ENCODE results near the gene GSTO2.

DNA sequence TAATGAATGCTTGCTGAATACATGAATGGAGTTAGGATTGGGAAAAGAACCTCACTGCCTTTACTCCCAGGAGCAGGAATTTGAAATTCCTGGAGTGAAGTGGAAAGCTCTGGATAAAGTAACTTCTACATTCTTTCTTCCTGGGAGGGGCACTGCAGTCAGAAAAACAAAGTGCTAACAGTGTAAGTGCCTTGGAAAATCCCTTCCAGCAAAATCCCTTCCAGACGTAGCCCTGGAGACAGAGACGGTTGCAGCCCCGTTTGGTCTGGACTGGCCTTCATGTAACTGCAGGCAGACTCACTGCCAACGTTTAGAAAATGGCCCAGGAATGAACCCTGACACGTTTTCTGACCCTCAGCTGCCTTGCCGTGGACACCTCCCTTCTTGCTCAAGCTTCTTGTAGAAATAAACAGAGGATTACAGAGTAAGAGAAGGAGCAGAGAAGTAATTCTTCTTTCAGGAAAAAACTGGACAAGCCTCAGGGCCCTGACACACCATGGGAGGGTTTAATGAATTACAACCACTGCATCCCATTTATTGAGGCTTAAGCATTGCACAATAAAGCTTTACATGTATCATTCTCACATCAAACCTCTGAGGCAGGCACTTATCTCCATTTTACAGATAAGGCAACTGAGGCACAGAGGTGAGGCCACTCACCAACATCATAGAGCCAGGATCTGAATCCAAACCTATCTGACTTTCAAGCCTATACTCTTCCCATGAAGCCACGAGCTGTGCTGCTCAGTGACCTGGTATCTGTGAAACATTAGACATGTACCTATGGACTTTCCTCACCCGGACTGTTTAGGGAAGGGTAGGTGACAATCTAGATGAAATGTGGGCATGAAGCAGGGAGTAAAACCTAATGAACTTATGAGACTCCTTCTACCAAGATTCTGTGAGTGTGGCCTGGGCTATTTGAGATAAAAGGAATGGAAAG lies 61.5 kb downstream of the GSTO2 start:
- TF ChIP-seq, protein P1, sequence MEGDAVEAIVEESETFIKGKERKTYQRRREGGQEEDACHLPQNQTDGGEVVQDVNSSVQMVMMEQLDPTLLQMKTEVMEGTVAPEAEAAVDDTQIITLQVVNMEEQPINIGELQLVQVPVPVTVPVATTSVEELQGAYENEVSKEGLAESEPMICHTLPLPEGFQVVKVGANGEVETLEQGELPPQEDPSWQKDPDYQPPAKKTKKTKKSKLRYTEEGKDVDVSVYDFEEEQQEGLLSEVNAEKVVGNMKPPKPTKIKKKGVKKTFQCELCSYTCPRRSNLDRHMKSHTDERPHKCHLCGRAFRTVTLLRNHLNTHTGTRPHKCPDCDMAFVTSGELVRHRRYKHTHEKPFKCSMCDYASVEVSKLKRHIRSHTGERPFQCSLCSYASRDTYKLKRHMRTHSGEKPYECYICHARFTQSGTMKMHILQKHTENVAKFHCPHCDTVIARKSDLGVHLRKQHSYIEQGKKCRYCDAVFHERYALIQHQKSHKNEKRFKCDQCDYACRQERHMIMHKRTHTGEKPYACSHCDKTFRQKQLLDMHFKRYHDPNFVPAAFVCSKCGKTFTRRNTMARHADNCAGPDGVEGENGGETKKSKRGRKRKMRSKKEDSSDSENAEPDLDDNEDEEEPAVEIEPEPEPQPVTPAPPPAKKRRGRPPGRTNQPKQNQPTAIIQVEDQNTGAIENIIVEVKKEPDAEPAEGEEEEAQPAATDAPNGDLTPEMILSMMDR (conservative IDR thresholded peaks at IDR 0.05 in 1 of 2, IDR thresholded peaks at IDR 0.05 in 1 of 2; ENCODE audit: extremely low read depth in 1 of 2, insufficient read depth in 1 of 2, low read depth in 1 of 2, low read length in 2 of 2) = no peak
- TF ChIP-seq EZH2 (IDR thresholded peaks at IDR 0.05; ENCODE audit: borderline replicate concordance, low read length) = no peak
